Psoas muscle (tissue), 8 donors: ENCODE data around the gene LAMA3. TPM values are rescaled to one million over a fixed set of nuclear protein-coding genes. Genes with fewer than 3 reads are reported as not detected.
A peak's percentile ranks its signal among the peaks of the same experiment; 100 is the strongest.

Experiments
- ATAC-seq, 4 donors: fragments of 200-7000 bp; cut with Tn5 transposase; one replicate each; pipeline ENCODE4 v1.9.1; 2020; ENCODE audit warnings: moderate library complexity in 3 of 4, mild to moderate bottlenecking in 2 of 4
- DNase-seq, 2 donors: peaks; one replicate each; pipeline ENCODE4 v3.0.0-alpha.2; 2020
- H3K27ac ChIP-seq: fragments of 200-600 bp; one replicate; pipeline ENCODE4 v1.8.0; 2022
- H3K27me3 ChIP-seq, 3 donors: fragments of 200-600 bp in 1 of 3; one replicate each; pipeline versions ENCODE4 v1.6.1 to v1.8.0; 2013 to 2022; ENCODE audit warnings: low read length in 2 of 3, mild to moderate bottlenecking in 2 of 3, moderate library complexity in 1 of 3; ENCODE audit not compliant: insufficient read depth in 3 of 3
- H3K36me3 ChIP-seq, 2 donors: fragments of 200-600 bp in 1 of 2; one replicate each; pipeline versions ENCODE4 v1.6.1 to v1.8.0; 2013 to 2022; ENCODE audit warnings: low read depth in 1 of 2, mild to moderate bottlenecking in 1 of 2, moderate library complexity in 1 of 2; ENCODE audit not compliant: insufficient read depth in 1 of 2
- H3K4me1 ChIP-seq: fragments of 200-600 bp; one replicate; pipeline ENCODE4 v1.8.0; 2022
- H3K4me3 ChIP-seq: fragments of 200-600 bp; one replicate; pipeline ENCODE4 v1.8.0; 2022; ENCODE audit warnings: mild to moderate bottlenecking
- H3K9me3 ChIP-seq: fragments of 200-600 bp; one replicate; pipeline ENCODE4 v1.8.0; 2022
- WGBS, 3 donors: extraction: QIAGEN DNeasy Blood & Tissue Kit; methylation state at CpG; one replicate each; pipeline versions ENCODE4 v1.1.6 to v1.1.7; 2013; 5-methylcytosine and 5-hydroxymethylcytosine counted together
- intact Hi-C, 2 donors: fragments of 100-400 bp; cut with DNase I; formaldehyde crosslinking; loops; one replicate each; pipeline versions ENCODE4 v1.11.0 to v1.14.2; 2022
- polyA plus RNA-seq, 3 donors: library from polyadenylated mRNA; stranded (reverse); fragments of 200-250 nt; gene quantifications; one replicate each; pipeline ENCODE4 v1.2.3, GENCODE V29; 2013
- total RNA-seq, 4 donors: library from RNA; stranded (reverse); fragmentation: NEBNext Ultra II Directional in 2 of 4; extraction: Animal tissue kit (Norgen Biotek cat#: 25700) in 2 of 4; gene quantifications; one replicate each; pipeline versions ENCODE4 v1.2.1 to v1.2.4, GENCODE V29; 2021 to 2023
- TF ChIP-seq, protein P1 (sequence below): fragments of 200-600 bp; IDR thresholded peaks from one replicate; pipeline ENCODE4 v1.8.0; 2022; ENCODE audit warnings: antibody characterized with exemption
- donor health status: healthy with polysubstance abuse.
- donor health status: DM: no; HTN: no; CAD: no; lungs with moderate emphysema.
- donor health status: Bipolar disorder and iron deficiency.
- donor health status: healthy.
- donor health status: DM: yes; HTN: yes; CAD: no.
- donor health status: DM: no; HTN: no; CAD: no.
- donor health status: DM: no; HTN: no; CAD: no.
- donor health status: DM: yes; HTN: yes; CAD: no.

LAMA3 gene
- total and polyA plus RNA-seq, 7 donors = 0.49 to 4.2 (median 1.8) TPM

DNA sequence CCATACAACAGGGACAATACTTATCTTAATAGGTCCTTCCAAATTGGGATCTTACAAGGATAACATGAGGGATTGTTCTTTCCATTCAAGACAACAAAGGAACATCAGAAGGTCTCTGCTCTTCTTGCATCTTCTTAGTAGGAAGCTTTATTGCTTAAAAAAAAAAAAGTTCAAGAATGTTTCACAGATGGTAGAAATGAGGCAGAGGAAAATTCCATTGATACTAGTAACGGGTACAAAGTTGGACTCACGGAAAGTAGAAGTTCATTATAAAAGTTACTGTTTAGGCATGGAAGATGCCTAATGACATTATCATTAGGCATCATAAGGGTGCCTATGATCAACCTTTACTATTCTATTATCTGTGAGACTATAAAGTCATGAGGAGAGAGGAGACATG, 136.2 kb downstream of the LAMA3 start:
- ATAC-seq = no peak

DNA sequence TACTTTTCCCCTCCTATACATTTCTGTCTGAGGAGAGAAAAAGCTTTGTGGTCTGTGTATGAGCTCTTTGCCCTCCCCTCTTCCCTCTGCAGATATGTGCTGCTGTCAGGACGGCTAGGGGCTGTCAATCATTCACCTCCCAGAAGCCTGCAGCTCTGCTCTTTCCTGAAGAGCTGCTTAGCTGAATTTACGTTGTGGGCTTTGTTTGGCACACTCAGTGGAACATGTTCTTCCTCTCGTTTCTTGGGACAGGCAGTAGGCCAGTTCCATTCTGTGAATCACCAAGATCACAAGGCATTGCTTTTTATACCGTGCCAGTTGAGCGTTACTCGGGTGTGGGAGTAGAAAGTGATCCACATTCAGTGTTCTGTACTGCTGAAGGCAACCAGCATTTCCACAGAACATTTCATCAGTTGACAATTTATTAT, 136.7 kb downstream of the LAMA3 start:
- Histone ChIP-seq H3K27me3 (no peaks in the 10 kb centered on the region), H3K36me3 (no peaks in the 10 kb centered on the region), H3K4me3 (no peak overlapping the region), H3K27ac (peak overlapping the region; percentile 39), H3K4me1 (peaks cover 13% of the 10 kb centered on the region), H3K9me3 (no peaks in the 10 kb centered on the region)
- 7 to 18% (median 11%) methylated on average over 6 of the region's 6 CpGs for WGBS, 3 donors
- peak; percentile 51 to 61 for DNase-seq
- ATAC-seq = peak; percentile 89 to 97 (median 96)
- TF ChIP-seq, protein P1, sequence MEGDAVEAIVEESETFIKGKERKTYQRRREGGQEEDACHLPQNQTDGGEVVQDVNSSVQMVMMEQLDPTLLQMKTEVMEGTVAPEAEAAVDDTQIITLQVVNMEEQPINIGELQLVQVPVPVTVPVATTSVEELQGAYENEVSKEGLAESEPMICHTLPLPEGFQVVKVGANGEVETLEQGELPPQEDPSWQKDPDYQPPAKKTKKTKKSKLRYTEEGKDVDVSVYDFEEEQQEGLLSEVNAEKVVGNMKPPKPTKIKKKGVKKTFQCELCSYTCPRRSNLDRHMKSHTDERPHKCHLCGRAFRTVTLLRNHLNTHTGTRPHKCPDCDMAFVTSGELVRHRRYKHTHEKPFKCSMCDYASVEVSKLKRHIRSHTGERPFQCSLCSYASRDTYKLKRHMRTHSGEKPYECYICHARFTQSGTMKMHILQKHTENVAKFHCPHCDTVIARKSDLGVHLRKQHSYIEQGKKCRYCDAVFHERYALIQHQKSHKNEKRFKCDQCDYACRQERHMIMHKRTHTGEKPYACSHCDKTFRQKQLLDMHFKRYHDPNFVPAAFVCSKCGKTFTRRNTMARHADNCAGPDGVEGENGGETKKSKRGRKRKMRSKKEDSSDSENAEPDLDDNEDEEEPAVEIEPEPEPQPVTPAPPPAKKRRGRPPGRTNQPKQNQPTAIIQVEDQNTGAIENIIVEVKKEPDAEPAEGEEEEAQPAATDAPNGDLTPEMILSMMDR = no peak
- intact Hi-C loops = loop anchor here in 1 of 2 donors (10.0 kb wide), 1 partner anchor 89 kb away; no protein-coding TSS in a partner anchor

More for the DNA sequence above, 136.2 kb downstream of the LAMA3 start:
- TF ChIP-seq, protein P1 = no peak
- Histone ChIP-seq H3K4me1 (peaks cover 13% of the 10 kb centered on the region), H3K27me3 (no peaks in the 10 kb centered on the region), H3K4me3 (no peak overlapping the region), H3K27ac (peak overlapping the region; percentile 39), H3K9me3 (no peaks in the 10 kb centered on the region), H3K36me3 (no peaks in the 10 kb centered on the region)
- DNase-seq = no peak
- 83 to 90% (median 88%) methylated on average over 2 of the region's 2 CpGs for WGBS, 3 donors
- intact Hi-C loops = loop anchor here in 1 of 2 donors (10.0 kb wide), 1 partner anchor 89 kb away; no protein-coding TSS in a partner anchor

DNA sequence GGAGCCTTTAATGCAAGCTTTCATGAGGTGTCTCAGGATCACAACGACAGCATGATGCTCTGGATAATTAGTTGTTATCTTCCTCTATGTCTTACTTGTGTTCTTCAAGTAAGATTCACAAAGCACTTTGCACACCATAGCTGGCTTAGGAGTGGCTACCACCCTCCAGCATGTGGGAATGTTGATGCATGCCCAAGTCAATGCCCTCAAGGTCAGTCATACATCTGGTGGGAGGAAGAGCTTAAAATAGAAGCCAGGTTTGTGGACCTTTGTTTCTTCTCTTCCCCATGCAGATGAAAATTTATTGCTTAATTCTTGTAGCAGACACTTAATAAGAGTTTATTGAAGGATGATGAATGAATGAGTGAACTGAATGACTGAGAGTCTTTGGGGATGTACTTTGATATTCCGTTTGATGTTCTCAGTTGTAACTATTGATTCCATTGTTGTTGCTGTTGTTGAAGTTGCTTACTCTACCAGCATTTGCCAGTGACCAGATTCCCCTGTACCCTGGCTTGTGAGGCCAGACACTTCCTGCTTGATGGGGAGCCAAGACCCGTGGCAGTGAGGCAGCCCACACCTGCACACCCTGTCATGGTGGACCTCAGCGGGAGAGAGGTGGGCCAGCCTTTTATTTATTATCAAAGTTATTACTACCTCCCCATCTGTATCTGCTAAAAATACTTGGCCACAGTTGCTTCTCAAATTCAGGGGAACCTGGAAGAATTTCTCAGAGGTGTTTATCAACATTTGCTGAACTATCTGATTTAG, 137.8 kb downstream of the LAMA3 start:
- TF ChIP-seq, protein P1 = no peak
- DNase-seq (no peak), ATAC-seq (peak in 2 of 4 donors; percentile 40 to 46)
- no peaks in the 10 kb centered on the region for H3K36me3 ChIP-seq
- H3K4me3 ChIP-seq = no peak overlapping the region
- peaks cover 13% of the 10 kb centered on the region for H3K4me1 ChIP-seq
- peak overlapping the region; percentile 39 for H3K27ac ChIP-seq
- intact Hi-C loops = loop anchor here in 1 of 2 donors (10.0 kb wide), 1 partner anchor 88 kb away; no protein-coding TSS in a partner anchor
- no peaks in the 10 kb centered on the region for H3K9me3 ChIP-seq
- no peaks in the 10 kb centered on the region for H3K27me3 ChIP-seq
- WGBS, 3 donors = 74 to 85% (median 81%) methylated on average over 4 of the region's 4 CpGs

DNA sequence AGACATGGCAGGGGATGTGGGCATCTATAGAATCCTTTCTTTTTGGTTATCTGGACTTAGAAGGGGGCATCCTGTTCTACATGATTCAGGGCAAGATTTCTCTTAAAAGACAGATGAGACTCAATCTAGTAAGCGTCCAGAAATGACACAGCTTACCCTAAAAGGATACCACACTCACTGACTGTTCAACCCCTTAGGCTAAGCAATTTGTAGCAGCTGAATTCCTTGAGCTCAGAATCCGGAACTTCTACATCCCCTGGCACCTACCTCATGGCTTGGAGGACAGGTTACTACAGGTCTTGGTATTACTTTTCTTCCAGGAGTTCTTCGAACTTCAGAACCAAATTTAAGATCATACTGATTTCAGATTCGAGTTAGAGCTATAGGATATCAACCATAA, 138.4 kb downstream of the LAMA3 start:
- no peak overlapping the region for H3K4me3 ChIP-seq
- H3K9me3 ChIP-seq = no peaks in the 10 kb centered on the region
- no peaks in the 10 kb centered on the region for H3K36me3 ChIP-seq
- no peaks in the 10 kb centered on the region for H3K27me3 ChIP-seq
- DNase-seq (no peak), ATAC-seq (no peak)
- H3K4me1 ChIP-seq = peaks cover 13% of the 10 kb centered on the region
- intact Hi-C loops = loop anchor here in 1 of 2 donors (10.0 kb wide), 1 partner anchor 87 kb away; no protein-coding TSS in a partner anchor
- no peak overlapping the region for H3K27ac ChIP-seq
- TF ChIP-seq, protein P1 = no peak
- 76 to 91% (median 87%) methylated on average over 4 of the region's 4 CpGs for WGBS, 3 donors
